HepG2 (cell line): Measurements from ENCODE around the gene SERPINB6. TPM values are rescaled to one million over a fixed set of nuclear protein-coding genes. Genes with fewer than 3 reads are reported as not detected.

Experiments
- ATF2 ChIP-seq: sonication (generic); formaldehyde crosslinking; IDR thresholded peaks from 2 replicates; pipeline ENCODE4 v1.4.0; 2020; ENCODE audit warnings: missing genetic modification reagents
- E2F5 ChIP-seq: sonication (generic); formaldehyde crosslinking; conservative IDR thresholded peaks from 2 replicates; pipeline ENCODE4 v1.4.0; 2020; ENCODE audit warnings: missing genetic modification reagents
- EP300 ChIP-seq, 3 experiments: sonication (generic) in 1 of 3; formaldehyde crosslinking in 1 of 3; IDR thresholded peaks; 2 replicates each; pipeline versions ENCODE4 v1.5.1 to v1.6.1; 2011 to 2020; ENCODE audit warnings: low read depth in 2 of 3, low read length in 2 of 3, borderline replicate concordance in 1 of 3, improper control_type of control experiment in 1 of 3, mild to moderate bottlenecking in 1 of 3, missing genetic modification reagents in 1 of 3, moderate library complexity in 1 of 3
- GPBP1L1 ChIP-seq: sonication (generic); formaldehyde crosslinking; IDR thresholded peaks from 2 replicates; pipeline ENCODE4 v1.5.0; 2020; ENCODE audit warnings: mild to moderate bottlenecking, missing genetic modification reagents
- HOXA5 ChIP-seq: sonication (generic); formaldehyde crosslinking; IDR thresholded peaks from 2 replicates; pipeline ENCODE4 v1.4.0; 2020; ENCODE audit warnings: missing genetic modification reagents
- KLF16 ChIP-seq, 2 experiments: sonication (generic) in 1 of 2; formaldehyde crosslinking in 1 of 2; IDR thresholded peaks; 2 replicates each; pipeline versions ENCODE4 v1.6.1 to v1.8.0; 2016 to 2023; ENCODE audit warnings: missing genetic modification reagents in 2 of 2, missing compliant biosample characterization in 1 of 2
- MXD4 ChIP-seq: IDR thresholded peaks from 2 replicates; pipeline ENCODE4 v1.6.1; 2016; ENCODE audit warnings: mild to moderate bottlenecking, missing biosample characterization, missing genetic modification reagents
- MYC ChIP-seq: sonication (generic); formaldehyde crosslinking; IDR thresholded peaks from 2 replicates; pipeline ENCODE4 v1.9.0; 2021; ENCODE audit warnings: missing genetic modification reagents, borderline replicate concordance
- NR3C1 ChIP-seq: sonication (generic); formaldehyde crosslinking; IDR thresholded peaks from 2 replicates; pipeline ENCODE4 v1.4.0; 2020; ENCODE audit warnings: missing genetic modification reagents
- PBX3 ChIP-seq: sonication (generic); formaldehyde crosslinking; IDR thresholded peaks from 2 replicates; pipeline ENCODE4 v1.8.1; 2023; ENCODE audit warnings: missing genetic modification reagents, inconsistent platforms, borderline replicate concordance
- PHB2 ChIP-seq: fragments of 450-650 bp; IDR thresholded peaks from 2 replicates; pipeline ENCODE4 v1.6.1; 2018; ENCODE audit not compliant: partially characterized antibody
- PHF20 ChIP-seq: sonication (generic); formaldehyde crosslinking; IDR thresholded peaks from 2 replicates; pipeline ENCODE4 v1.5.0; 2020; ENCODE audit warnings: mild to moderate bottlenecking, missing genetic modification reagents
- RELA ChIP-seq: sonication (generic); formaldehyde crosslinking; IDR thresholded peaks from 2 replicates; pipeline ENCODE4 v1.4.0; 2020; ENCODE audit warnings: missing genetic modification reagents
- SMARCE1 ChIP-seq: fragments of 450-650 bp; IDR thresholded peaks from 2 replicates; pipeline ENCODE4 v1.6.1; 2017; ENCODE audit warnings: borderline replicate concordance
- TIGD3 ChIP-seq: sonication (generic); formaldehyde crosslinking; IDR thresholded peaks from 2 replicates; pipeline ENCODE4 v1.5.1; 2020; ENCODE audit warnings: mild to moderate bottlenecking, missing genetic modification reagents, borderline replicate concordance
- TRIM22 ChIP-seq: fragments of 450-650 bp; IDR thresholded peaks from 2 replicates; pipeline ENCODE4 v1.6.1; 2017
- ZKSCAN1 ChIP-seq: fragments of 150-350 bp; IDR thresholded peaks from 2 replicates; pipeline ENCODE4 v1.6.1; 2014; ENCODE audit warnings: low read length
- ZNF432 ChIP-seq: sonication (generic); formaldehyde crosslinking; IDR thresholded peaks from 2 replicates; pipeline ENCODE4 v1.5.0; 2020; ENCODE audit warnings: missing genetic modification reagents, mild to moderate bottlenecking, borderline replicate concordance
- ZNF496 ChIP-seq: sonication (generic); formaldehyde crosslinking; IDR thresholded peaks from 2 replicates; pipeline ENCODE4 v1.8.1; 2023; ENCODE audit warnings: mild to moderate bottlenecking, moderate library complexity, missing genetic modification reagents; ENCODE audit not compliant: insufficient replicate concordance
- ZNF557 ChIP-seq: sonication (generic); formaldehyde crosslinking; IDR thresholded peaks from 2 replicates; pipeline ENCODE4 v1.4.0; 2020; ENCODE audit warnings: missing genetic modification reagents
- ZNF878 ChIP-seq: sonication (generic); formaldehyde crosslinking; IDR thresholded peaks from 2 replicates; pipeline ENCODE4 v1.8.1; 2023; ENCODE audit warnings: mild to moderate bottlenecking, missing genetic modification reagents, moderate library complexity
- polyA plus RNA-seq, 8 experiments: library from polyadenylated mRNA; depleted of rRNA in 3 of 8; stranded (reverse) in 7 of 8; unstranded in 1 of 8; fragments of >200 nt; fragmentation: Illumina TruSeq in 4 of 8; extraction: Trizol in 4 of 8; gene quantifications; 2 replicates each; pipeline versions ENCODE4 v1.2.1 to v1.2.3, GENCODE V29; 2011 to 2016; ENCODE audit warnings: low read depth in 4 of 8, missing spikeins in 1 of 8, mixed read lengths in 1 of 8; ENCODE audit not compliant: insufficient read depth in 1 of 8
- total RNA-seq, 5 experiments: library from RNA; depleted of rRNA; stranded (reverse); fragments of >200 nt; fragmentation: Illumina TruSeq; extraction: Trizol; gene quantifications; 2 replicates each; pipeline ENCODE4 v1.2.3, GENCODE V29; 2016; ENCODE audit warnings: low read depth in 1 of 5

SERPINB6 gene
- total and polyA plus RNA-seq, 2 of the 13 experiments (the other 11 are each of a cell fraction or from before 2014, with no cell fraction given), result 38.2 to 61.3 TPM

- TF ChIP-seq RELA (CRISPR knock-in tag), result no peak
- TF ChIP-seq MYC (CRISPR knock-in tag), result peak; percentile 68; the same call in 1 of the 2 replicates
- no peak for TF ChIP-seq GPBP1L1
- TF ChIP-seq ZNF878 (CRISPR knock-in tag), result no peak; the same call in 1 of the 2 replicates
- no peak for TF ChIP-seq SMARCE1
- peak in 1 of 2 experiments; percentile 15; a peak in 1 of 4 replicates for TF ChIP-seq KLF16 (CRISPR knock-in tag; IDR thresholded peaks at IDR 0.05)
- TF ChIP-seq MXD4 (CRISPR knock-in tag), result no peak
- peak; percentile 84 for TF ChIP-seq TIGD3 (CRISPR knock-in tag)
- no peak for TF ChIP-seq ZNF496 (CRISPR knock-in tag)
- TF ChIP-seq PHB2, result no peak
- TF ChIP-seq ZNF557 (CRISPR knock-in tag), result no peak
- no peak for TF ChIP-seq ZNF432 (CRISPR knock-in tag)
- TF ChIP-seq TRIM22, result no peak
- no peak for TF ChIP-seq ZKSCAN1
- peak; percentile 62; the same call in 1 of the 2 replicates for TF ChIP-seq E2F5 (CRISPR knock-in tag)
- TF ChIP-seq EP300 (IDR thresholded peaks at IDR 0.05; ENCODE audit: low read depth in 2 of 2, low read length in 2 of 2), result 0 out of 4 replicates have a peak, but pooled peaks of 1 of the 2 experiments have one; percentile 14
- TF ChIP-seq EP300 (CRISPR knock-in tag; IDR thresholded peaks at IDR 0.05; ENCODE audit: borderline replicate concordance), result peak; percentile 35
- no peak for TF ChIP-seq HOXA5 (CRISPR knock-in tag)
- TF ChIP-seq PBX3 (CRISPR knock-in tag), result no peak
- TF ChIP-seq ATF2, result peak; percentile 63; the same call in 1 of the 2 replicates
- TF ChIP-seq NR3C1 (CRISPR knock-in tag), result no peak
- peak; percentile 50 for TF ChIP-seq PHF20 (CRISPR knock-in tag)
Measured at GRCh38 chr6:2999618-3000557, 28.5 kb upstream of the SERPINB6 start, which contains the start of gene NQO2 (continued).
